Fibroblast of the conjunctiva (primary cell): Measurements from ENCODE around the gene KCNJ2.

ENCODE experiments used
- DNase-seq: peaks from one replicate; pipeline ENCODE4 v3.0.0-alpha.2; 2010; ENCODE audit warnings: low read depth

The KCNJ2 gene

GRCh38 chr17:70168977-70169708, at the start of gene KCNJ2:
KCNJ2 (plus strand) TSS chr17:70169532; CDS start chr17:70175040, 5,508 bp downstream.
- peak; percentile 53 for DNase-seq

- no peak for DNase-seq
These were observed 49.8 kb upstream of the KCNJ2 start for GRCh38 chr17:70119545-70119944.

GRCh38 chr17:70119983-70120382, 49.3 kb upstream of the KCNJ2 start:
- DNase-seq, result no peak

GRCh38 chr17:70120425-70120824, 48.9 kb upstream of the KCNJ2 start:
- no peak for DNase-seq

GRCh38 chr17:70121126-70121525, 48.2 kb upstream of the KCNJ2 start:
- no peak for DNase-seq

- DNase-seq, result no peak
These were observed 46.1 kb upstream of the KCNJ2 start for GRCh38 chr17:70123193-70123592.

- DNase-seq, result no peak
These were observed 44.6 kb upstream of the KCNJ2 start for GRCh38 chr17:70124723-70125122.

GRCh38 chr17:70127221-70127873, 42.0 kb upstream of the KCNJ2 start:
- no peak for DNase-seq

GRCh38 chr17:70128727-70129238, 40.5 kb upstream of the KCNJ2 start:
- DNase-seq, result no peak

GRCh38 chr17:70130289-70130688, 39.0 kb upstream of the KCNJ2 start:
- DNase-seq, result no peak

GRCh38 chr17:70132505-70132904, 36.8 kb upstream of the KCNJ2 start:
- no peak for DNase-seq

- DNase-seq, result no peak
These were observed 35.3 kb upstream of the KCNJ2 start for GRCh38 chr17:70134042-70134441.

GRCh38 chr17:70134777-70135176, 34.6 kb upstream of the KCNJ2 start:
- DNase-seq, result no peak

GRCh38 chr17:70136131-70136530, 33.2 kb upstream of the KCNJ2 start:
- DNase-seq, result no peak

- DNase-seq, result peak; percentile 92
These were observed 31.7 kb upstream of the KCNJ2 start for GRCh38 chr17:70137451-70138230.

GRCh38 chr17:70138291-70138865, 31.0 kb upstream of the KCNJ2 start:
- DNase-seq, result peak; percentile 5

- no peak for DNase-seq
These were observed 29.8 kb upstream of the KCNJ2 start for GRCh38 chr17:70139449-70139993.

GRCh38 chr17:70144260-70144846, 25.0 kb upstream of the KCNJ2 start:
- peak; percentile 23 for DNase-seq

GRCh38 chr17:70153210-70153609, 16.1 kb upstream of the KCNJ2 start:
- DNase-seq, result no peak

GRCh38 chr17:70157151-70157550, 12.2 kb upstream of the KCNJ2 start:
- no peak for DNase-seq

GRCh38 chr17:70158180-70158579, 11.2 kb upstream of the KCNJ2 start:
- no peak for DNase-seq

- DNase-seq, result no peak
These were observed 10.7 kb upstream of the KCNJ2 start for GRCh38 chr17:70158591-70158990.
